Measurements from ENCODE around the gene CCL3. TPM values are rescaled to one million over a fixed set of nuclear protein-coding genes. Genes with fewer than 3 reads are reported as not detected.

The CCL3 gene
- polyA plus RNA-seq, 1 donor (not counting 4 experiments of a cell fraction or from before 2014, with no cell fraction given): not detected

DNA sequence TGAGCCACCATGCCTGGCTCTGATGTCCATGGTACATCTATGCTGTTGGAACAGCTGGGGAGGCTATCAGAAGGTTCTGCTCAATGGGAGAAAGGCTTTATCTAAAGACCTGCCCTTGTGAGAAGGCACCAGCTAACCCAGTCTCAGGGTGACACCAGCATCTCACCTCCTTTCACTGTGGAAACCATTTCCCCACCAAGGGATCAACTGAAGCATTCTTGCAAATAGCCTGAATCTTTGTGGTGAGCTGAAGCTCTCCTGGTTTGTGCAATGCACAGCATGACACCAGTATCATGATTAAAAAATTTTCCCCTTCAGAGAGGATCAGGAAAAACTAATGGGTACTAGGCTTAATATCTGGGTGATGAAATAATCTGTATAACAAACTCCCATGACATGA, 20.8 kb downstream of the CCL3 start:
- Histone ChIP-seq H3K4me2 (ENCODE audit: control insufficient read depth, extremely low read depth, insufficient read depth, low read depth, low read length) (no peak overlapping the region), H3K9me1 (ENCODE audit: control insufficient read depth, extremely low read depth, insufficient read depth, low read length) (no peaks in the 10 kb centered on the region), H3K27me3 (ENCODE audit: control insufficient read depth, extremely low read depth, insufficient read depth, low read length) (no peaks in the 10 kb centered on the region), H3K36me3 (ENCODE audit: control insufficient read depth in 2 of 2, extremely low read depth in 1 of 2, insufficient read depth in 2 of 2, low read length in 2 of 2) (no peaks in the 10 kb centered on the region), H3K4me3 (ENCODE audit: control insufficient read depth in 2 of 3, extremely low read depth in 1 of 3, insufficient read depth in 2 of 3, low read depth in 1 of 3, low read length in 3 of 3) (no peak overlapping the region), H3K9ac (ENCODE audit: control insufficient read depth, extremely low read depth, insufficient read depth, low read length) (no peak overlapping the region), H3K9me3 (ENCODE audit: control insufficient read depth, low read depth, low read length) (no peaks in the 10 kb centered on the region), H3K79me2 (ENCODE audit: control insufficient read depth, insufficient read depth, low read length) (no peaks in the 10 kb centered on the region), H3K4me1 (ENCODE audit: control insufficient read depth, extremely low read depth, insufficient read depth, low read length) (no peaks in the 10 kb centered on the region), H4K20me1 (ENCODE audit: control insufficient read depth, extremely low read depth, insufficient read depth, low read length) (no peaks in the 10 kb centered on the region), H2AFZ (ENCODE audit: control insufficient read depth, low read length) (no peak overlapping the region), H3K27ac (ENCODE audit: control insufficient read depth, insufficient read depth, low read length) (no peak overlapping the region)
- FAIRE-seq (no peak), DNase-seq (ENCODE audit: low read depth, low spot score) (no peak)
- dilution Hi-C loops (cut with MboI; ENCODE audit: extremely low pct_ligation_motif_present, low sequenced_read_pairs): no loop called here
- no peak for TF ChIP-seq EZH2 (IDR thresholded peaks at IDR 0.05; ENCODE audit: low read length)
- TF ChIP-seq, protein P1, sequence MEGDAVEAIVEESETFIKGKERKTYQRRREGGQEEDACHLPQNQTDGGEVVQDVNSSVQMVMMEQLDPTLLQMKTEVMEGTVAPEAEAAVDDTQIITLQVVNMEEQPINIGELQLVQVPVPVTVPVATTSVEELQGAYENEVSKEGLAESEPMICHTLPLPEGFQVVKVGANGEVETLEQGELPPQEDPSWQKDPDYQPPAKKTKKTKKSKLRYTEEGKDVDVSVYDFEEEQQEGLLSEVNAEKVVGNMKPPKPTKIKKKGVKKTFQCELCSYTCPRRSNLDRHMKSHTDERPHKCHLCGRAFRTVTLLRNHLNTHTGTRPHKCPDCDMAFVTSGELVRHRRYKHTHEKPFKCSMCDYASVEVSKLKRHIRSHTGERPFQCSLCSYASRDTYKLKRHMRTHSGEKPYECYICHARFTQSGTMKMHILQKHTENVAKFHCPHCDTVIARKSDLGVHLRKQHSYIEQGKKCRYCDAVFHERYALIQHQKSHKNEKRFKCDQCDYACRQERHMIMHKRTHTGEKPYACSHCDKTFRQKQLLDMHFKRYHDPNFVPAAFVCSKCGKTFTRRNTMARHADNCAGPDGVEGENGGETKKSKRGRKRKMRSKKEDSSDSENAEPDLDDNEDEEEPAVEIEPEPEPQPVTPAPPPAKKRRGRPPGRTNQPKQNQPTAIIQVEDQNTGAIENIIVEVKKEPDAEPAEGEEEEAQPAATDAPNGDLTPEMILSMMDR (optimal IDR thresholded peaks at IDR 0.05 in 1 of 3, IDR thresholded peaks at IDR 0.05 in 1 of 3, conservative IDR thresholded peaks at IDR 0.05 in 1 of 3; ENCODE audit: extremely low read depth in 1 of 3, insufficient read depth in 2 of 3, low read length in 3 of 3): no peak

GRCh38 chr17:36068524-36068923, 21.4 kb downstream of the CCL3 start:
- Histone ChIP-seq H3K9ac (ENCODE audit: control insufficient read depth, extremely low read depth, insufficient read depth, low read length) (no peak overlapping the region), H3K27ac (ENCODE audit: control insufficient read depth, insufficient read depth, low read length) (no peak overlapping the region)

More at GRCh38 chr17:36068524-36068923, 21.4 kb downstream of the CCL3 start:
- DNase-seq (ENCODE audit: low read depth, low spot score) (no peak), FAIRE-seq (no peak)
- no peaks in the 10 kb centered on the region for H4K20me1 ChIP-seq (ENCODE audit: control insufficient read depth, extremely low read depth, insufficient read depth, low read length)
- no peaks in the 10 kb centered on the region for H3K9me1 ChIP-seq (ENCODE audit: control insufficient read depth, extremely low read depth, insufficient read depth, low read length)
- H3K79me2 ChIP-seq (ENCODE audit: control insufficient read depth, insufficient read depth, low read length): no peaks in the 10 kb centered on the region
- no peaks in the 10 kb centered on the region for H3K36me3 ChIP-seq (ENCODE audit: control insufficient read depth in 2 of 2, extremely low read depth in 1 of 2, insufficient read depth in 2 of 2, low read length in 2 of 2)
- H3K9me3 ChIP-seq (ENCODE audit: control insufficient read depth, low read depth, low read length): no peaks in the 10 kb centered on the region
- TF ChIP-seq, protein P1 (optimal IDR thresholded peaks at IDR 0.05 in 1 of 3, IDR thresholded peaks at IDR 0.05 in 1 of 3, conservative IDR thresholded peaks at IDR 0.05 in 1 of 3; ENCODE audit: extremely low read depth in 1 of 3, insufficient read depth in 2 of 3, low read length in 3 of 3): no peak
- no peak for TF ChIP-seq EZH2 (IDR thresholded peaks at IDR 0.05; ENCODE audit: low read length)
- no peak overlapping the region for H3K4me2 ChIP-seq (ENCODE audit: control insufficient read depth, extremely low read depth, insufficient read depth, low read depth, low read length)
- no peaks in the 10 kb centered on the region for H3K27me3 ChIP-seq (ENCODE audit: control insufficient read depth, extremely low read depth, insufficient read depth, low read length)
- dilution Hi-C loops (cut with MboI; ENCODE audit: extremely low pct_ligation_motif_present, low sequenced_read_pairs): no loop called here
- H2AFZ ChIP-seq (ENCODE audit: control insufficient read depth, low read length): no peak overlapping the region
- H3K4me1 ChIP-seq (ENCODE audit: control insufficient read depth, extremely low read depth, insufficient read depth, low read length): no peaks in the 10 kb centered on the region
- no peak overlapping the region for H3K4me3 ChIP-seq (ENCODE audit: control insufficient read depth in 2 of 3, extremely low read depth in 1 of 3, insufficient read depth in 2 of 3, low read depth in 1 of 3, low read length in 3 of 3)

Data from keratinocyte (primary cell).